BLaER1 (cell line): ENCODE measurements around the gene UCN2.

Experiments used
- H3K27ac ChIP-seq: shearing (Covaris generic); formaldehyde crosslinking; 2 replicates; pipeline ENCODE4 v1.8.1; 2022
- H3K27me3 ChIP-seq: shearing (Covaris generic); formaldehyde crosslinking; 2 replicates; pipeline ENCODE4 v1.8.1; 2022
- H3K36me3 ChIP-seq: shearing (Covaris generic); formaldehyde crosslinking; 2 replicates; pipeline ENCODE4 v1.8.1; 2022
- H3K4me1 ChIP-seq: shearing (Covaris generic); formaldehyde crosslinking; 2 replicates; pipeline ENCODE4 v1.8.1; 2022
- H3K4me2 ChIP-seq: shearing (Covaris generic); formaldehyde crosslinking; 2 replicates; pipeline ENCODE4 v1.8.1; 2022
- H3K4me3 ChIP-seq: shearing (Covaris generic); formaldehyde crosslinking; 2 replicates; pipeline ENCODE4 v1.8.1; 2022
- H3K9ac ChIP-seq: shearing (Covaris generic); formaldehyde crosslinking; 2 replicates; pipeline ENCODE4 v1.8.1; 2022
- H3K9me3 ChIP-seq: shearing (Covaris generic); formaldehyde crosslinking; 2 replicates; pipeline ENCODE4 v1.8.1; 2022
- H4K20me1 ChIP-seq: shearing (Covaris generic); formaldehyde crosslinking; 2 replicates; pipeline ENCODE4 v1.8.1; 2022
- Cebpa-rat ChIP-seq: shearing (Covaris generic); IDR thresholded peaks from 2 replicates; pipeline ENCODE4 v1.8.1; 2022

UCN2 gene

GRCh38 chr3:48591886-48592518 is 28.4 kb upstream of the UCN2 start:
- peaks cover 4% of the 10 kb centered on the region; the same call in 1 of the 2 replicates for H3K4me1 ChIP-seq
- no peak for TF ChIP-seq Cebpa-rat
- H3K27me3 ChIP-seq = peaks cover 67% of the 10 kb centered on the region
- no peak overlapping the region for H3K4me3 ChIP-seq
- H3K4me2 ChIP-seq = no peak overlapping the region
- peaks cover 35% of the 10 kb centered on the region for H4K20me1 ChIP-seq
- H3K9ac ChIP-seq = no peak overlapping the region
- no peaks in the 10 kb centered on the region for H3K9me3 ChIP-seq
- no peak overlapping the region for H3K27ac ChIP-seq
- H3K36me3 ChIP-seq = peaks cover 5% of the 10 kb centered on the region

DNA sequence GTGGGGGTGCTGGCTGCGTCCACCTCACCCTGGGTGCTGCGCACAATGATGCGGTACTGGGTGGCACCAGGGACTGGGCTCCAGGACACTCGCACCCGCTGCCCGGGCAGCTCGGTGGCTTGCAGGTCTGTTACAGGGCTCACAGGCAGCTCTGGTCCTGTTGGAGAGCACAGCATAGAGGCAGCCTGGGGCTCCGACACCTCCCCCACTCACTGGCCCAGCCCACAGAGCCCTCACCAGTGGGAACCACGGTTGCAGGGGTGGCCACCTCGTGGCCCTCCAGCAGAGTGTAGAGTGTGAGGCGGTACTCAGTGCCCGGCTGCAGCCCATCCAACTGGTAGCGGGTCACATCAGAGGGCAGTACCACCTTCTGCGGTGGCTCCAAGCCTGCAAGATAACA is 27.9 kb upstream of the UCN2 start:
- H3K4me3 ChIP-seq = no peak overlapping the region
- TF ChIP-seq Cebpa-rat = no peak
- H3K27ac ChIP-seq = no peak overlapping the region
- peaks cover 61% of the 10 kb centered on the region for H3K27me3 ChIP-seq
- no peak overlapping the region for H3K9ac ChIP-seq
- no peak overlapping the region for H3K4me2 ChIP-seq
- H4K20me1 ChIP-seq = peaks cover 30% of the 10 kb centered on the region
- peaks cover 4% of the 10 kb centered on the region; the same call in 1 of the 2 replicates for H3K4me1 ChIP-seq
- H3K9me3 ChIP-seq = no peaks in the 10 kb centered on the region
- no peaks in the 10 kb centered on the region for H3K36me3 ChIP-seq

DNA sequence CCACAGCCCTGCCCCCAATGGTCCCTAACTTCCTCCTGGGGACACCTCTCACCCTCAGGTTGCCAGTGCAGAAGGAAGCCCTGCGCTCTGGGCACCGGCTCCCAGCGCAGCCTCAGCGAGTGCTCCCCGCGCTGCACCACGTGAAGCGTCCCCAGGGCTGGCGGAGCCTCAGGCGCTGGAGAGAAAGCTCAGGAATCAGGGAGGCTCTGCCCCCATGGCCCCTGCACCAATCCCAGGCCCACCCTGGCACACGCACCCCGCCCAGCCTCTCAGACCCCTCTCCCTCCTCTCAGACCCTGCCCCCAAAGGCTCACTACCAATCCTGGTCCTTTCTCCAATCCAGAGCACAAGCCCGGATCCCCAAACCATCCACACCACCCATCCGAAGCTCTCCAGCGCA is 24.6 kb upstream of the UCN2 start:
- Histone ChIP-seq H3K27ac (no peak overlapping the region), H3K9ac (no peak overlapping the region), H3K27me3 (peaks cover 29% of the 10 kb centered on the region), H3K4me1 (no peaks in the 10 kb centered on the region), H3K4me2 (no peak overlapping the region), H3K9me3 (no peaks in the 10 kb centered on the region), H4K20me1 (0 out of 2 replicates have a peak, but pooled peaks cover under 1% of the 10 kb centered on the region), H3K36me3 (no peaks in the 10 kb centered on the region), H3K4me3 (no peak overlapping the region)
- TF ChIP-seq Cebpa-rat = no peak

DNA sequence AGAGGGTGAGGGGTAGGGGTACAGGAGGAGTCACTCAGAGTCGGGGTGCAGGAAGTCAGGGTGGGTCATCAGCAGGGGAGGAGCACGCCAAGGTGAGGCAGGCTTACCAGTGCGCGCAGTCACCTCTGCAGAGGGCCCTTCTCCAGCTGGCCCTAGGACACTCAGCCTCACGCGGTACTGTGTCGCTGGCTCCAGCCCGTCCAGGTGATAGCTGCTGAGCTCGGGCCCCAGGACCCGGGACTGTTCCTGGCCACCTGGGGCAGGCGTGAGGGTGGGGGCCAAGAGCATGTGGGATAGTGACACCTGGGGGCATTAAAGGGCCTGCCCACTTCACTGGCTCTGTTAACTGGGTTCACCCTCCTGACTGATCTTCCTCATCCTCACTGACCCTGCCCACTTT is 24.1 kb upstream of the UCN2 start:
- H3K4me3 ChIP-seq = no peak overlapping the region
- H3K27ac ChIP-seq = no peak overlapping the region
- no peaks in the 10 kb centered on the region for H3K36me3 ChIP-seq
- no peaks in the 10 kb centered on the region for H3K9me3 ChIP-seq
- TF ChIP-seq Cebpa-rat = no peak
- H3K27me3 ChIP-seq = peaks cover 23% of the 10 kb centered on the region
- H3K9ac ChIP-seq = no peak overlapping the region
- no peak overlapping the region for H3K4me2 ChIP-seq
- H4K20me1 ChIP-seq = no peaks in the 10 kb centered on the region
- H3K4me1 ChIP-seq = no peaks in the 10 kb centered on the region

- no peak for TF ChIP-seq Cebpa-rat
- Histone ChIP-seq H3K4me1 (no peaks in the 10 kb centered on the region), H3K27me3 (peaks cover 8% of the 10 kb centered on the region; the same call in 1 of the 2 replicates), H3K9me3 (no peaks in the 10 kb centered on the region), H3K9ac (no peak overlapping the region), H3K4me2 (no peak overlapping the region), H3K4me3 (no peak overlapping the region), H4K20me1 (no peaks in the 10 kb centered on the region), H3K36me3 (no peaks in the 10 kb centered on the region), H3K27ac (no peak overlapping the region)
Measured at GRCh38 chr3:48585411-48585810, 21.8 kb upstream of the UCN2 start.

- Histone ChIP-seq H3K36me3 (no peaks in the 10 kb centered on the region), H3K4me1 (no peaks in the 10 kb centered on the region)
Measured at GRCh38 chr3:48584836-48585235, 21.3 kb upstream of the UCN2 start.

GRCh38 chr3:48581621-48582481 is 18.3 kb upstream of the UCN2 start:
- H3K36me3 ChIP-seq = no peaks in the 10 kb centered on the region
- H4K20me1 ChIP-seq = no peaks in the 10 kb centered on the region
- H3K9ac ChIP-seq = no peak overlapping the region
- no peaks in the 10 kb centered on the region for H3K9me3 ChIP-seq
- no peak overlapping the region for H3K27ac ChIP-seq
- H3K4me3 ChIP-seq = no peak overlapping the region
- H3K4me2 ChIP-seq = no peak overlapping the region
- H3K27me3 ChIP-seq = no peaks in the 10 kb centered on the region
- no peak for TF ChIP-seq Cebpa-rat
- H3K4me1 ChIP-seq = no peaks in the 10 kb centered on the region

More at GRCh38 chr3:48584836-48585235, 21.3 kb upstream of the UCN2 start:
- H3K9ac ChIP-seq = no peak overlapping the region
- H3K4me2 ChIP-seq = no peak overlapping the region
- TF ChIP-seq Cebpa-rat = no peak
- no peaks in the 10 kb centered on the region for H3K9me3 ChIP-seq
- no peaks in the 10 kb centered on the region for H4K20me1 ChIP-seq
- no peak overlapping the region for H3K27ac ChIP-seq
- H3K27me3 ChIP-seq = peaks cover 2% of the 10 kb centered on the region; the same call in 1 of the 2 replicates
- H3K4me3 ChIP-seq = no peak overlapping the region

GRCh38 chr3:48576647-48577046 is 13.1 kb upstream of the UCN2 start:
- no peaks in the 10 kb centered on the region for H3K9me3 ChIP-seq
- H4K20me1 ChIP-seq = no peaks in the 10 kb centered on the region
- H3K4me3 ChIP-seq = no peak overlapping the region
- H3K4me2 ChIP-seq = no peak overlapping the region
- H3K4me1 ChIP-seq = no peaks in the 10 kb centered on the region; the same call in 1 of the 2 replicates
- TF ChIP-seq Cebpa-rat = no peak
- H3K27me3 ChIP-seq = no peaks in the 10 kb centered on the region
- H3K27ac ChIP-seq = no peak overlapping the region
- H3K36me3 ChIP-seq = no peaks in the 10 kb centered on the region
- no peak overlapping the region for H3K9ac ChIP-seq

- Histone ChIP-seq H3K9me3 (no peaks in the 10 kb centered on the region), H3K4me2 (no peak overlapping the region), H3K9ac (no peak overlapping the region), H3K27ac (no peak overlapping the region), H3K36me3 (no peaks in the 10 kb centered on the region), H3K4me3 (no peak overlapping the region), H3K27me3 (no peaks in the 10 kb centered on the region), H4K20me1 (no peaks in the 10 kb centered on the region), H3K4me1 (no peaks in the 10 kb centered on the region; the same call in 1 of the 2 replicates)
- TF ChIP-seq Cebpa-rat = no peak
Measured at GRCh38 chr3:48575366-48575765, 11.8 kb upstream of the UCN2 start.

DNA sequence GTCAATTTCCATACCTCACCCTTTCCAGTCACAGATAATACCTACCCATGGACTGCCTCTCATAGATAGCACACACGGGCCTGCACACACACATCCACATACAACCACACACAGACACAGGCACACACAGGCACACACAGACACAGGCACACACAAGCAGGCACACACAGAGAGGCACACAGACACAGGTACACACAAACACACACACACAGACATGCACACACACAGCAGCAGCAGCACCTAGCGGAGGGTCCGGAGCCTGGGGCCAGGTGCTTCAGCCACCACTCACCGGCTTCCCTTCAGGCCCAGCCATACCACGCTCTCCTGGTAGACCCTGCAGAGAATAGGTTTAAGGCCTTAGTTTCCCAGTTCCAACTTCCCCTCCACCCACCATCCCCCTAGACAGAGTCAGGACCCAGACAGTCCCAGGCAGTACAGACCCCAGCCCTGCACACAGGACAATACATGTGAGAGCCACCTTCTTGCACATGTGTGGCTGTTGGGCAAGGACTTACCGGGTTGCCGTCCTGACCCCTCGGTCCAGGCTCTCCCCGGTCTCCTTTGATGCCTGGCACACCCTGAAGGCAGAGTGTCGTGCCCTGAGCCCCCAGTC is 10.5 kb upstream of the UCN2 start:
- no peak for TF ChIP-seq Cebpa-rat
- no peaks in the 10 kb centered on the region for H3K36me3 ChIP-seq
- no peaks in the 10 kb centered on the region; the same call in 1 of the 2 replicates for H3K4me1 ChIP-seq
- no peak overlapping the region for H3K27ac ChIP-seq
- no peaks in the 10 kb centered on the region for H3K9me3 ChIP-seq
- H3K4me3 ChIP-seq = no peak overlapping the region
- no peak overlapping the region for H3K9ac ChIP-seq
- no peaks in the 10 kb centered on the region for H3K27me3 ChIP-seq
- H3K4me2 ChIP-seq = no peak overlapping the region
- no peaks in the 10 kb centered on the region for H4K20me1 ChIP-seq
